NB4 (cell line): ENCODE results near the gene MACROD2.

ENCODE experiments used
- MYC ChIP-seq: IDR thresholded peaks from 2 replicates; pipeline ENCODE4 v1.6.1; 2011; ENCODE audit warnings: low read depth, low read length
- POLR2A ChIP-seq: IDR thresholded peaks from 2 replicates; pipeline ENCODE4 v1.6.1; 2011; ENCODE audit warnings: mild to moderate bottlenecking; ENCODE audit not compliant: insufficient read length; ENCODE audit errors: extremely low read depth
- TF ChIP-seq, protein P1 (sequence below): IDR thresholded peaks from one replicate; pipeline ENCODE4 v1.5.1; 2012; ENCODE audit warnings: low read depth, low read length
- TF ChIP-seq, protein P2 (sequence below): IDR thresholded peaks from 2 replicates; pipeline ENCODE4 v1.6.1; 2011; ENCODE audit warnings: low read depth, low read length

DNA sequence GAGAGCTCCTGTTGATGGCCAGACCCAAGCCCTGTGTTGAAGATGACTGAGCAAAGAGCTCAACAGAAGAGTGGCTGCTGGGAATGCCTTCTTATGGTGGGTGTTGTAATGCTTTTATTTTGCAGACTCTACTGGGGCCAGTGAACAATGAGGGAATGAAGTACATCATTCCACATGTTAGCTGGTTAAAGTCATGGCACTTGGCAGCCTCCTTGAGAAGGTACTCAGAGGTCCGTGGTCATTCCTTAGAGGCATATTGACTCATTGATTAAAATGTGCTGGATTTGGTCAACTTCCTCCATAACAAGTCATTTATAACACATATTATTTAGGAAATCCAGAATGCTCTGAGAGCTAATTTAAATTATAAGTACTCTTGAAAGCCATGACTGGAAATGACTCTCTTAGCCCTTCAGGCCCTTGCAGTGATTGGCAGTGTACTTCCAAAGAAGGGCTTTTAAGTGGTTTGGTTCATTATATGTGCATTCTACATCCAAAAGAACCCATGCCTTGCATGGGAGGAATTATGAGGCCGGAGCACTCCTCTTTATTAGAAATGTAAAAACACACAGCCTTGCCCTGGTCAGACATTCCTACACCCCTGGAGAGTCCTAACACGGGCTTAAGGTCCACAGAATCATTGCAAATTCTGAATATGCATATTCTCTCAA, 1601.0 kb downstream of the MACROD2 start:
- TF ChIP-seq POLR2A (no peak), MYC (no peak)
- TF ChIP-seq, protein P1, sequence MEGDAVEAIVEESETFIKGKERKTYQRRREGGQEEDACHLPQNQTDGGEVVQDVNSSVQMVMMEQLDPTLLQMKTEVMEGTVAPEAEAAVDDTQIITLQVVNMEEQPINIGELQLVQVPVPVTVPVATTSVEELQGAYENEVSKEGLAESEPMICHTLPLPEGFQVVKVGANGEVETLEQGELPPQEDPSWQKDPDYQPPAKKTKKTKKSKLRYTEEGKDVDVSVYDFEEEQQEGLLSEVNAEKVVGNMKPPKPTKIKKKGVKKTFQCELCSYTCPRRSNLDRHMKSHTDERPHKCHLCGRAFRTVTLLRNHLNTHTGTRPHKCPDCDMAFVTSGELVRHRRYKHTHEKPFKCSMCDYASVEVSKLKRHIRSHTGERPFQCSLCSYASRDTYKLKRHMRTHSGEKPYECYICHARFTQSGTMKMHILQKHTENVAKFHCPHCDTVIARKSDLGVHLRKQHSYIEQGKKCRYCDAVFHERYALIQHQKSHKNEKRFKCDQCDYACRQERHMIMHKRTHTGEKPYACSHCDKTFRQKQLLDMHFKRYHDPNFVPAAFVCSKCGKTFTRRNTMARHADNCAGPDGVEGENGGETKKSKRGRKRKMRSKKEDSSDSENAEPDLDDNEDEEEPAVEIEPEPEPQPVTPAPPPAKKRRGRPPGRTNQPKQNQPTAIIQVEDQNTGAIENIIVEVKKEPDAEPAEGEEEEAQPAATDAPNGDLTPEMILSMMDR = no peak
- TF ChIP-seq, protein P2, sequence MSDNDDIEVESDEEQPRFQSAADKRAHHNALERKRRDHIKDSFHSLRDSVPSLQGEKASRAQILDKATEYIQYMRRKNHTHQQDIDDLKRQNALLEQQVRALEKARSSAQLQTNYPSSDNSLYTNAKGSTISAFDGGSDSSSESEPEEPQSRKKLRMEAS = no peak
